ENCODE results near the gene OR5K4. TPM values are rescaled to one million over a fixed set of nuclear protein-coding genes. Genes with fewer than 3 reads are reported as not detected.

The OR5K4 gene
- total and polyA plus RNA-seq, 4 donors = not detected

DNA sequence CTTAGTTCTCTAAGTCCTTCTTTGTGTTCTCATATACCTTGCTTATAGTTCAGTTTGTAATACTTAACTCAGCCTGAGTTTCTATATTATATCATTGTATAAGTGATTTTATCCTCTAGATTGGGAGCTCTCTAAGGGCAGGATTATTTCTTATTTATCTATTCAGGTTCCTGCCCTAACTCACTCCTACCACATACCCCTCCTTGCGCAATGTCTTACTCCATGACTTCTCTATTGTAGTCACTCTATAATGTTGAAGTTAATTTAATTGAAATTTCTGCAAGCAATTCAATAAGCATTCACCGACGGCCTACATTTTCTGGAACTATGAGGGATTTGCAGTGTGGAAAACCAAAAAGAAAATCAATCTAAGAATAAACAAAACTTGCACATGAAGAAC, 3.6 kb upstream of the OR5K4 start:
- WGBS = 89% methylated on average over 3 of the region's 3 CpGs
- H3K27ac ChIP-seq (ENCODE audit: low read depth in 1 of 2, low read length in 2 of 2) = no peak overlapping the region

DNA sequence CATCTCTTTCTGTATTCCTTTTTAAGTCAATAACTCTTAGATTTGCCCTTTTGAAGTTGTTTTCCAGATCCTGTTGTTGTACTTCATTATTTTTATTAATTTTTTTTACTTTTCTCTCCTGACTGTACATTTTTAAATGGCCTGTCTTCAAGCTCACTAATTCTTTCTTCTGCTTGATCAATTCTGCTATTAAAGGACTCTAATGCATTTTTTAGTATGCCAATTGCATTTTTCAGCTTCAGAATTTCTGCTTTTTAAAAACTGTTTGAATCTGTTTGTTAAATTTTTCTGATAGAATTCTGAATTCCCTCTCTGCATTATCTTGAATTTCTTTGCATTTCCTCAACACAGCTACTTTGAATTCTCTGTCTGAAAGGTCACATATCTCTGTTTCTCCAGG, 5.6 kb downstream of the OR5K4 start:
- H3K9ac ChIP-seq (ENCODE audit: low read depth in 1 of 2, low read length in 2 of 2) = no peak overlapping the region
- no peaks in the 10 kb centered on the region for H3K36me3 ChIP-seq (ENCODE audit: control insufficient read depth in 4 of 4, insufficient read depth in 3 of 4, low read depth in 1 of 4, low read length in 3 of 4)
- H3K4me3 ChIP-seq (ENCODE audit: low read depth in 1 of 3, low read length in 3 of 3) = no peak overlapping the region
- no peaks in the 10 kb centered on the region for H3K27me3 ChIP-seq (ENCODE audit: control insufficient read depth in 4 of 4, insufficient read depth in 4 of 4, low read length in 3 of 4)
- DNase-seq (ENCODE audit: low spot score) = no peak
- no peaks in the 10 kb centered on the region for H3K9me3 ChIP-seq (ENCODE audit: control insufficient read depth in 4 of 4, low read length in 3 of 4)
- no peak overlapping the region for H3K27ac ChIP-seq (ENCODE audit: low read depth in 1 of 2, low read length in 2 of 2)
- H3K4me1 ChIP-seq (ENCODE audit: control insufficient read depth in 4 of 4, insufficient read depth in 4 of 4, low read length in 3 of 4) = no peaks in the 10 kb centered on the region
- TF ChIP-seq, protein P1, sequence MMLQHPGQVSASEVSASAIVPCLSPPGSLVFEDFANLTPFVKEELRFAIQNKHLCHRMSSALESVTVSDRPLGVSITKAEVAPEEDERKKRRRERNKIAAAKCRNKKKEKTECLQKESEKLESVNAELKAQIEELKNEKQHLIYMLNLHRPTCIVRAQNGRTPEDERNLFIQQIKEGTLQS (IDR thresholded peaks at IDR 0.05) = no peak
- TF ChIP-seq, protein P2, sequence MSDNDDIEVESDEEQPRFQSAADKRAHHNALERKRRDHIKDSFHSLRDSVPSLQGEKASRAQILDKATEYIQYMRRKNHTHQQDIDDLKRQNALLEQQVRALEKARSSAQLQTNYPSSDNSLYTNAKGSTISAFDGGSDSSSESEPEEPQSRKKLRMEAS (IDR thresholded peaks at IDR 0.05) = no peak
- TF ChIP-seq YY1 (IDR thresholded peaks at IDR 0.05) (no peak), FOXA2 (IDR thresholded peaks at IDR 0.05) (no peak), HNF4G (IDR thresholded peaks at IDR 0.05) (no peak), TAF1 (conservative IDR thresholded peaks at IDR 0.05) (no peak), FOXA1 (IDR thresholded peaks at IDR 0.05) (no peak), GABPA (IDR thresholded peaks at IDR 0.05 in 1 of 2, conservative IDR thresholded peaks at IDR 0.05 in 1 of 2) (no peak), NR2F2 (IDR thresholded peaks at IDR 0.05) (no peak), RXRA (IDR thresholded peaks at IDR 0.05) (no peak), JUND (IDR thresholded peaks at IDR 0.05) (no peak), RAD21 (IDR thresholded peaks at IDR 0.05) (no peak)
- TF ChIP-seq, protein P3, sequence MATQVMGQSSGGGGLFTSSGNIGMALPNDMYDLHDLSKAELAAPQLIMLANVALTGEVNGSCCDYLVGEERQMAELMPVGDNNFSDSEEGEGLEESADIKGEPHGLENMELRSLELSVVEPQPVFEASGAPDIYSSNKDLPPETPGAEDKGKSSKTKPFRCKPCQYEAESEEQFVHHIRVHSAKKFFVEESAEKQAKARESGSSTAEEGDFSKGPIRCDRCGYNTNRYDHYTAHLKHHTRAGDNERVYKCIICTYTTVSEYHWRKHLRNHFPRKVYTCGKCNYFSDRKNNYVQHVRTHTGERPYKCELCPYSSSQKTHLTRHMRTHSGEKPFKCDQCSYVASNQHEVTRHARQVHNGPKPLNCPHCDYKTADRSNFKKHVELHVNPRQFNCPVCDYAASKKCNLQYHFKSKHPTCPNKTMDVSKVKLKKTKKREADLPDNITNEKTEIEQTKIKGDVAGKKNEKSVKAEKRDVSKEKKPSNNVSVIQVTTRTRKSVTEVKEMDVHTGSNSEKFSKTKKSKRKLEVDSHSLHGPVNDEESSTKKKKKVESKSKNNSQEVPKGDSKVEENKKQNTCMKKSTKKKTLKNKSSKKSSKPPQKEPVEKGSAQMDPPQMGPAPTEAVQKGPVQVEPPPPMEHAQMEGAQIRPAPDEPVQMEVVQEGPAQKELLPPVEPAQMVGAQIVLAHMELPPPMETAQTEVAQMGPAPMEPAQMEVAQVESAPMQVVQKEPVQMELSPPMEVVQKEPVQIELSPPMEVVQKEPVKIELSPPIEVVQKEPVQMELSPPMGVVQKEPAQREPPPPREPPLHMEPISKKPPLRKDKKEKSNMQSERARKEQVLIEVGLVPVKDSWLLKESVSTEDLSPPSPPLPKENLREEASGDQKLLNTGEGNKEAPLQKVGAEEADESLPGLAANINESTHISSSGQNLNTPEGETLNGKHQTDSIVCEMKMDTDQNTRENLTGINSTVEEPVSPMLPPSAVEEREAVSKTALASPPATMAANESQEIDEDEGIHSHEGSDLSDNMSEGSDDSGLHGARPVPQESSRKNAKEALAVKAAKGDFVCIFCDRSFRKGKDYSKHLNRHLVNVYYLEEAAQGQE (IDR thresholded peaks at IDR 0.05) = no peak
- TF ChIP-seq, protein P4, sequence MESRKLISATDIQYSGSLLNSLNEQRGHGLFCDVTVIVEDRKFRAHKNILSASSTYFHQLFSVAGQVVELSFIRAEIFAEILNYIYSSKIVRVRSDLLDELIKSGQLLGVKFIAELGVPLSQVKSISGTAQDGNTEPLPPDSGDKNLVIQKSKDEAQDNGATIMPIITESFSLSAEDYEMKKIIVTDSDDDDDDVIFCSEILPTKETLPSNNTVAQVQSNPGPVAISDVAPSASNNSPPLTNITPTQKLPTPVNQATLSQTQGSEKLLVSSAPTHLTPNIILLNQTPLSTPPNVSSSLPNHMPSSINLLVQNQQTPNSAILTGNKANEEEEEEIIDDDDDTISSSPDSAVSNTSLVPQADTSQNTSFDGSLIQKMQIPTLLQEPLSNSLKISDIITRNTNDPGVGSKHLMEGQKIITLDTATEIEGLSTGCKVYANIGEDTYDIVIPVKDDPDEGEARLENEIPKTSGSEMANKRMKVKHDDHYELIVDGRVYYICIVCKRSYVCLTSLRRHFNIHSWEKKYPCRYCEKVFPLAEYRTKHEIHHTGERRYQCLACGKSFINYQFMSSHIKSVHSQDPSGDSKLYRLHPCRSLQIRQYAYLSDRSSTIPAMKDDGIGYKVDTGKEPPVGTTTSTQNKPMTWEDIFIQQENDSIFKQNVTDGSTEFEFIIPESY (IDR thresholded peaks at IDR 0.05) = no peak

More for the DNA sequence above, 3.6 kb upstream of the OR5K4 start:
- Histone ChIP-seq H3K4me1 (ENCODE audit: control insufficient read depth in 4 of 4, insufficient read depth in 4 of 4, low read length in 3 of 4) (no peaks in the 10 kb centered on the region), H3K9me3 (ENCODE audit: control insufficient read depth in 4 of 4, low read length in 3 of 4) (no peaks in the 10 kb centered on the region), H3K4me3 (ENCODE audit: low read depth in 1 of 3, low read length in 3 of 3) (no peak overlapping the region), H3K27me3 (ENCODE audit: control insufficient read depth in 4 of 4, insufficient read depth in 4 of 4, low read length in 3 of 4) (no peaks in the 10 kb centered on the region), H3K36me3 (ENCODE audit: control insufficient read depth in 4 of 4, insufficient read depth in 3 of 4, low read depth in 1 of 4, low read length in 3 of 4) (no peaks in the 10 kb centered on the region), H3K9ac (ENCODE audit: low read depth in 1 of 2, low read length in 2 of 2) (no peak overlapping the region)
- no peak for DNase-seq (ENCODE audit: low spot score)
- no peak for TF ChIP-seq HNF4A (conservative IDR thresholded peaks at IDR 0.05)
- TF ChIP-seq, protein P1 (IDR thresholded peaks at IDR 0.05) = no peak
- no peak for TF ChIP-seq GABPA (IDR thresholded peaks at IDR 0.05 in 1 of 2, conservative IDR thresholded peaks at IDR 0.05 in 1 of 2)
- TF ChIP-seq, protein P4 (IDR thresholded peaks at IDR 0.05) = no peak
- no peak for TF ChIP-seq SP1 (IDR thresholded peaks at IDR 0.05)
- no peak for TF ChIP-seq JUND (IDR thresholded peaks at IDR 0.05)
- TF ChIP-seq, protein P2 (IDR thresholded peaks at IDR 0.05) = no peak
- no peak for TF ChIP-seq TAF1 (conservative IDR thresholded peaks at IDR 0.05)
- TF ChIP-seq RAD21 (IDR thresholded peaks at IDR 0.05) = no peak
- no peak for TF ChIP-seq FOXA1 (IDR thresholded peaks at IDR 0.05)
- TF ChIP-seq, protein P3 (IDR thresholded peaks at IDR 0.05) = no peak
- no peak for TF ChIP-seq EGR1 (IDR thresholded peaks at IDR 0.05; ENCODE audit: low read depth in 2 of 2)

Data from liver (tissue), 9 donors.